ENCODE data around the gene UST.
"Not testable (repeated sequence)": the region's sequence is repeated elsewhere in the genome, so short reads cannot be mapped to it uniquely, and the experiment has no call there.

Gene UST

GRCh38 chr6:148969603-148970061 is 222.8 kb downstream of the UST start:
- FAIRE-seq (no peak), DNase-seq (ENCODE audit: low spot score) (no peak)

GRCh38 chr6:148971031-148971927 is 224.4 kb downstream of the UST start:
- DNase-seq (ENCODE audit: low spot score) (no peak), FAIRE-seq (no peak)

GRCh38 chr6:148972481-148972880 is 225.7 kb downstream of the UST start:
- no peak for FAIRE-seq
- DNase-seq (ENCODE audit: low spot score) = no peak

- FAIRE-seq (no peak), DNase-seq (ENCODE audit: low spot score) (no peak)
Observed at GRCh38 chr6:148973538-148974208, 226.8 kb downstream of the UST start.

- DNase-seq (ENCODE audit: low spot score) = no peak
- no peak for FAIRE-seq
Observed at GRCh38 chr6:148974351-148974750, 227.5 kb downstream of the UST start.

GRCh38 chr6:148978298-148978697 is 231.5 kb downstream of the UST start:
- DNase-seq (ENCODE audit: low spot score); FAIRE-seq: not testable (repeated sequence)

- FAIRE-seq = no peak
- no peak for DNase-seq (ENCODE audit: low spot score)
Observed at GRCh38 chr6:148979014-148979901, 232.4 kb downstream of the UST start.

- DNase-seq (ENCODE audit: low spot score) (no peak), FAIRE-seq (no peak)
Observed at GRCh38 chr6:148980234-148980633, 233.4 kb downstream of the UST start.

- FAIRE-seq (no peak), DNase-seq (ENCODE audit: low spot score) (no peak)
Observed at GRCh38 chr6:148981515-148981914, 234.7 kb downstream of the UST start.

- FAIRE-seq = no peak
- no peak for DNase-seq (ENCODE audit: low spot score)
Observed at GRCh38 chr6:148983101-148983761, 236.4 kb downstream of the UST start.

- DNase-seq (ENCODE audit: low spot score) (no peak), FAIRE-seq (no peak)
Observed at GRCh38 chr6:148983966-148984365, 237.1 kb downstream of the UST start.

- FAIRE-seq (no peak), DNase-seq (ENCODE audit: low spot score) (no peak)
Observed at GRCh38 chr6:148984531-148985056, 237.8 kb downstream of the UST start.

GRCh38 chr6:148985499-148985898 is 238.7 kb downstream of the UST start:
- DNase-seq (ENCODE audit: low spot score) (no peak), FAIRE-seq (no peak)

- DNase-seq (ENCODE audit: low spot score) (no peak), FAIRE-seq (no peak)
Observed at GRCh38 chr6:148986608-148987007, 239.8 kb downstream of the UST start.

- FAIRE-seq (no peak), DNase-seq (ENCODE audit: low spot score) (no peak)
Observed at GRCh38 chr6:148987982-148988381, 241.2 kb downstream of the UST start.

GRCh38 chr6:148989585-148989984 is 242.8 kb downstream of the UST start:
- FAIRE-seq = no peak
- no peak for DNase-seq (ENCODE audit: low spot score)

- DNase-seq (ENCODE audit: low spot score) (no peak), FAIRE-seq (no peak)
Observed at GRCh38 chr6:148990403-148990802, 243.6 kb downstream of the UST start.

- FAIRE-seq (no peak), DNase-seq (ENCODE audit: low spot score) (no peak)
Observed at GRCh38 chr6:148996815-148997214, 250.0 kb downstream of the UST start.

GRCh38 chr6:148997865-148998264 is 251.0 kb downstream of the UST start:
- DNase-seq (ENCODE audit: low spot score) (no peak), FAIRE-seq (no peak)

- no peak for FAIRE-seq
- DNase-seq (ENCODE audit: low spot score) = no peak
Observed at GRCh38 chr6:148998704-148999103, 251.9 kb downstream of the UST start.

- FAIRE-seq (no peak), DNase-seq (ENCODE audit: low spot score) (no peak)
Observed at GRCh38 chr6:148999501-148999900, 252.7 kb downstream of the UST start.

All from RCC 7860 (cell line).